Endothelial cell of umbilical vein (primary cell): ENCODE data around the gene SURF1. TPM values are rescaled to one million over a fixed set of nuclear protein-coding genes. Genes with fewer than 3 reads are reported as not detected.

ENCODE experiments used
- BruUV-seq: library from RNA; stranded (reverse); fragments of 400-500 nt; replicated peaks from 2 replicates; lab custom pipeline; 2021; lab: Mats Ljungman, UMichigan
- CTCF ChIA-PET: fragments of 300-600, 350-600 bp; sonication (Branson Sonifier 250); formaldehyde crosslinking; loops from one replicate; lab custom pipeline; 2021; ENCODE audit warnings: antibody characterized with exemption, inconsistent platforms; lab: Charles Lee
- POLR2A ChIA-PET: fragments of 300-600, 350-600 bp; sonication (Branson Sonifier 250); formaldehyde crosslinking; loops from one replicate; lab custom pipeline; 2021; ENCODE audit warnings: antibody characterized with exemption, inconsistent platforms; lab: Charles Lee
- DNase-seq: peaks from one replicate; pipeline ENCODE4 v3.0.0-alpha.2; 2011; ENCODE audit warnings: low read depth, low spot score
- FAIRE-seq: peaks from 2 replicates; lab custom pipeline; 2011; peaks lifted over from hg19 to GRCh38; lab: Jason Lieb, UNC
- H2AFZ ChIP-seq: 2 replicates; pipeline ENCODE4 v1.6.0; 2012; ENCODE audit warnings: low read depth, low read length, control low read depth, inconsistent platforms
- H3K27ac ChIP-seq: 2 replicates; pipeline ENCODE4 v1.5.1; 2011; ENCODE audit warnings: low read depth, mild to moderate bottlenecking, control low read depth, low read length, moderate library complexity; ENCODE audit not compliant: insufficient read depth
- H3K27me3 ChIP-seq, 2 experiments: 2 replicates each; pipeline versions ENCODE4 v1.6.0 to v1.6.1; 2011; ENCODE audit warnings: low read length in 2 of 2, mixed read lengths in 1 of 2; ENCODE audit not compliant: control insufficient read depth in 2 of 2, insufficient read depth in 2 of 2
- H3K36me3 ChIP-seq, 2 experiments: 2 replicates in 1 of 2; 3 replicates in 1 of 2; pipeline ENCODE4 v1.5.1; 2011; ENCODE audit warnings: low read length in 2 of 2, mild to moderate bottlenecking in 1 of 2, moderate library complexity in 1 of 2; ENCODE audit not compliant: control insufficient read depth in 2 of 2, insufficient read depth in 2 of 2; ENCODE audit errors: extremely low read depth in 1 of 2
- H3K4me1 ChIP-seq: 3 replicates; pipeline ENCODE4 v1.5.1; 2011; ENCODE audit warnings: mild to moderate bottlenecking, low read length; ENCODE audit not compliant: control insufficient read depth, insufficient read depth; ENCODE audit errors: extremely low read depth
- H3K4me2 ChIP-seq: 2 replicates; pipeline ENCODE4 v1.6.1; 2011; ENCODE audit warnings: low read length, control low read depth, mixed read lengths; ENCODE audit not compliant: insufficient read depth
- H3K4me3 ChIP-seq, 3 experiments: fragments of 200-600 bp in 1 of 3; sonication (generic), shearing (Covaris generic) in 1 of 3; replicated peaks in 1 of 3; 2 replicates each; pipeline ENCODE4 v1.5.1; 2011 to 2016; ENCODE audit warnings: control low read depth in 3 of 3, low read length in 3 of 3, mild to moderate bottlenecking in 2 of 3, inconsistent platforms in 1 of 3, low read depth in 1 of 3, moderate library complexity in 1 of 3; ENCODE audit not compliant: insufficient read depth in 1 of 3
- H3K79me2 ChIP-seq: 2 replicates; pipeline ENCODE4 v1.6.0; 2012; ENCODE audit warnings: low read length, inconsistent platforms; ENCODE audit not compliant: control insufficient read depth, insufficient read depth
- H3K9ac ChIP-seq: replicated peaks from 2 replicates; pipeline ENCODE3; 2011; ENCODE audit warnings: low read length, control low read depth; ENCODE audit not compliant: insufficient read depth; ENCODE audit errors: extremely low read depth
- H3K9me1 ChIP-seq: replicated peaks from 3 replicates; pipeline ENCODE4 v1.6.0; 2011; ENCODE audit warnings: mild to moderate bottlenecking, low read length; ENCODE audit not compliant: control insufficient read depth, insufficient read depth; ENCODE audit errors: extremely low read depth
- H3K9me3 ChIP-seq: replicated peaks from 2 replicates; pipeline ENCODE4 v1.5.1; 2012; ENCODE audit warnings: low read length, inconsistent platforms; ENCODE audit not compliant: control insufficient read depth, insufficient read depth
- H4K20me1 ChIP-seq: replicated peaks from 2 replicates; pipeline ENCODE3; 2011; ENCODE audit warnings: mild to moderate bottlenecking, low read length; ENCODE audit not compliant: control insufficient read depth, insufficient read depth; ENCODE audit errors: extremely low read depth
- CTCF ChIP-seq, 2 donors: IDR thresholded peaks; 1 replicate in 1 of 2; 2 replicates in 1 of 2; pipeline ENCODE4 v1.5.1; 2011; ENCODE audit warnings: low read length in 2 of 2, mild to moderate bottlenecking in 2 of 2, moderate library complexity in 2 of 2, control low read depth in 1 of 2, inconsistent platforms in 1 of 2, low read depth in 1 of 2; ENCODE audit not compliant: insufficient read depth in 1 of 2; ENCODE audit errors: extremely low read depth in 1 of 2
- EZH2 ChIP-seq: IDR thresholded peaks from 2 replicates; pipeline ENCODE4 v1.6.1; 2012; ENCODE audit warnings: borderline replicate concordance, low read depth, mild to moderate bottlenecking, moderate library complexity, low read length, inconsistent platforms; ENCODE audit not compliant: severe bottlenecking
- FOS ChIP-seq: IDR thresholded peaks from 2 replicates; pipeline ENCODE4 v1.6.1; 2011; ENCODE audit warnings: mild to moderate bottlenecking, low read length, moderate library complexity, borderline replicate concordance; ENCODE audit not compliant: insufficient read depth
- GATA2 ChIP-seq: IDR thresholded peaks from 2 replicates; pipeline ENCODE4 v1.7.0; 2011; ENCODE audit warnings: low read depth, mild to moderate bottlenecking, moderate library complexity, mixed read lengths, low read length; ENCODE audit not compliant: insufficient read length, insufficient read depth
- JUN ChIP-seq: IDR thresholded peaks from 2 replicates; pipeline ENCODE4 v1.6.1; 2011; ENCODE audit warnings: borderline replicate concordance, low read depth; ENCODE audit not compliant: insufficient read length, insufficient read depth
- MAX ChIP-seq: IDR thresholded peaks from 2 replicates; pipeline ENCODE4 v1.6.1; 2011; ENCODE audit not compliant: insufficient read depth, insufficient read length
- MYC ChIP-seq: IDR thresholded peaks from one replicate; pipeline ENCODE4 v1.6.1; 2011; ENCODE audit warnings: mild to moderate bottlenecking, low read depth, low read length
- POLR2A ChIP-seq: IDR thresholded peaks from 2 replicates; pipeline ENCODE4 v1.6.1; 2012; ENCODE audit warnings: low read depth, mild to moderate bottlenecking, control low read depth, low read length
- POLR2AphosphoS5 ChIP-seq: IDR thresholded peaks from 2 replicates; pipeline ENCODE4 v1.6.1; 2012; ENCODE audit warnings: low read depth, mild to moderate bottlenecking, control low read depth, low read length, moderate library complexity; ENCODE audit not compliant: insufficient read depth
- dilution Hi-C: fragments of 300-500 bp; cut with MboI; formaldehyde crosslinking; loops from one replicate; pipeline ENCODE4 v1.15.0; 2019; ENCODE audit warnings: low sequenced_read_pairs; ENCODE audit not compliant: extremely low pct_ligation_motif_present
- intact Hi-C: fragments of 100-400 bp; cut with micrococcal nuclease; formaldehyde crosslinking; loops from one replicate; pipeline ENCODE4 v1.10.0; 2022
- polyA plus RNA-seq, 4 experiments: library from polyadenylated mRNA; depleted of rRNA in 3 of 4; stranded (reverse) in 3 of 4; unstranded in 1 of 4; fragments of >200 nt; gene quantifications; 2 replicates each; pipeline versions ENCODE4 v1.2.1 to v1.2.3, GENCODE V29; 2011 to 2012; ENCODE audit warnings: missing spikeins in 1 of 4
- total RNA-seq: library from RNA; stranded (reverse); gene quantifications from 2 replicates; pipeline ENCODE4 v1.2.3, GENCODE V29; 2021

The SURF1 gene
- total and polyA plus RNA-seq, 2 donors (not counting 3 experiments of a cell fraction or from before 2014, with no cell fraction given) = 22.8 to 27.1 TPM

GRCh38 chr9:133402689-133403088 is 46.4 kb upstream of the SURF1 start:
- DNase-seq (no peak), FAIRE-seq (no peak)
- ChIA-PET POLR2A (no interaction called here), CTCF (no interaction called here)
- no peaks in the 10 kb centered on the region for H3K79me2 ChIP-seq
- H4K20me1 ChIP-seq = no peaks in the 10 kb centered on the region
- dilution Hi-C loops (no loop called here), intact Hi-C loops (no loop called here)
- BruUV-seq = no TSS peak
- H3K27me3 ChIP-seq = peaks cover 0 to 2% of the 10 kb centered on the region in 2 experiments
- H3K9me3 ChIP-seq = no peaks in the 10 kb centered on the region
- no peaks in the 10 kb centered on the region for H3K9me1 ChIP-seq
- no peak overlapping the region for H3K9ac ChIP-seq
- H3K36me3 ChIP-seq = peaks cover 2 to 22% of the 10 kb centered on the region in 2 experiments
- H3K4me2 ChIP-seq = no peak overlapping the region
- no peak overlapping the region for H3K27ac ChIP-seq
- no peak for TF ChIP-seq CTCF (IDR thresholded peaks at IDR 0.05; ENCODE audit: extremely low read depth in 1 of 2, insufficient read depth in 1 of 2, low read depth in 1 of 2, low read length in 2 of 2)
- no peak for TF ChIP-seq MYC
- no peak for TF ChIP-seq POLR2AphosphoS5
- no peak for TF ChIP-seq FOS
- TF ChIP-seq POLR2A = no peak
- TF ChIP-seq JUN = no peak
- no peak for TF ChIP-seq MAX
- TF ChIP-seq EZH2 = no peak
- TF ChIP-seq GATA2 = no peak
- no peak overlapping the region for H2AFZ ChIP-seq
- peaks cover 6% of the 10 kb centered on the region for H3K4me1 ChIP-seq
- no peak overlapping the region for H3K4me3 ChIP-seq
